A673 (cell line): ENCODE measurements around the gene ZNF541. TPM values are rescaled to one million over a fixed set of nuclear protein-coding genes. Genes with fewer than 3 reads are reported as not detected.

Experiments used
- BruUV-seq: library from RNA; stranded (reverse); fragments of 400-500 nt; replicated peaks from 2 replicates; lab custom pipeline; 2021; lab: Mats Ljungman, UMichigan
- CTCF ChIA-PET: fragments of 300-600 bp; sonication (Branson Sonifier 250); formaldehyde crosslinking; loops from one replicate; lab custom pipeline; 2022; ENCODE audit warnings: antibody characterized with exemption; lab: Charles Lee
- POLR2A ChIA-PET: fragments of 300-600 bp; sonication (Branson Sonifier 250); formaldehyde crosslinking; loops from one replicate; lab custom pipeline; 2022; ENCODE audit warnings: antibody characterized with exemption; ENCODE audit not compliant: low non-redundant PET; lab: Charles Lee
- DNase-seq: peaks from one replicate; pipeline ENCODE4 v3.0.0-alpha.2; 2015; ENCODE audit warnings: low spot score
- H3K27ac ChIP-seq: fragments of 200-600 bp; sonication (generic); 2 replicates; pipeline ENCODE4 v1.5.1; 2016; ENCODE audit warnings: mixed run types, low read depth, mild to moderate bottlenecking, mixed read lengths, antibody characterized with exemption, low read length; ENCODE audit not compliant: poor library complexity, severe bottlenecking
- H3K27me3 ChIP-seq: fragments of 200-600 bp; sonication (generic); replicated peaks from 2 replicates; pipeline ENCODE4 v1.6.1; 2017; ENCODE audit warnings: mixed run types, low read depth, mild to moderate bottlenecking, mixed read lengths, antibody characterized with exemption, low read length; ENCODE audit not compliant: insufficient read depth, poor library complexity
- H3K36me3 ChIP-seq: fragments of 200-600 bp; sonication (generic); 2 replicates; pipeline ENCODE4 v1.6.1; 2016; ENCODE audit warnings: mixed run types, mild to moderate bottlenecking, mixed read lengths, antibody characterized with exemption, low read length; ENCODE audit not compliant: insufficient read depth, poor library complexity, severe bottlenecking
- H3K4me1 ChIP-seq: fragments of 200-600 bp; sonication (generic); 2 replicates; pipeline ENCODE4 v1.6.1; 2017; ENCODE audit warnings: mixed run types, mild to moderate bottlenecking, mixed read lengths, antibody characterized with exemption, low read length; ENCODE audit not compliant: insufficient read depth, poor library complexity, severe bottlenecking
- H3K4me3 ChIP-seq: fragments of 200-600 bp; sonication (generic); 2 replicates; pipeline ENCODE4 v1.5.1; 2016; ENCODE audit warnings: low read depth, mixed run types, mild to moderate bottlenecking, mixed read lengths, low read length; ENCODE audit not compliant: poor library complexity, severe bottlenecking
- H3K9me3 ChIP-seq: fragments of 200-600 bp; sonication (generic); 2 replicates; pipeline ENCODE4 v1.6.1; 2016; ENCODE audit warnings: mixed run types, low read depth, mild to moderate bottlenecking, mixed read lengths, antibody characterized with exemption, low read length; ENCODE audit not compliant: poor library complexity, severe bottlenecking
- EZH2 ChIP-seq: fragments of 200-600 bp; sonication (generic); IDR thresholded peaks from 2 replicates; pipeline ENCODE4 v1.6.1; 2017; ENCODE audit warnings: borderline replicate concordance, low read depth, mild to moderate bottlenecking, mixed read lengths, antibody characterized with exemption, low read length; ENCODE audit not compliant: poor library complexity, severe bottlenecking
- intact Hi-C: fragments of 100-400 bp; cut with micrococcal nuclease; formaldehyde crosslinking; loops from one replicate; pipeline ENCODE4 v1.10.0; 2022; ENCODE audit not compliant: unreplicated experiment
- total RNA-seq: library from RNA; stranded (reverse); gene quantifications from 2 replicates; pipeline ENCODE4 v1.2.3, GENCODE V29; 2021
- TF ChIP-seq, protein P1 (sequence below): fragments of 300-800, 200-600 bp; sonication (generic); conservative IDR thresholded peaks from 2 replicates; pipeline ENCODE4 v1.5.1; 2017; ENCODE audit warnings: low read depth, mild to moderate bottlenecking, antibody characterized with exemption, low read length, moderate library complexity, mixed read lengths

The ZNF541 gene
- total RNA-seq, 1 experiment from 2014 or later, result not detected

DNA sequence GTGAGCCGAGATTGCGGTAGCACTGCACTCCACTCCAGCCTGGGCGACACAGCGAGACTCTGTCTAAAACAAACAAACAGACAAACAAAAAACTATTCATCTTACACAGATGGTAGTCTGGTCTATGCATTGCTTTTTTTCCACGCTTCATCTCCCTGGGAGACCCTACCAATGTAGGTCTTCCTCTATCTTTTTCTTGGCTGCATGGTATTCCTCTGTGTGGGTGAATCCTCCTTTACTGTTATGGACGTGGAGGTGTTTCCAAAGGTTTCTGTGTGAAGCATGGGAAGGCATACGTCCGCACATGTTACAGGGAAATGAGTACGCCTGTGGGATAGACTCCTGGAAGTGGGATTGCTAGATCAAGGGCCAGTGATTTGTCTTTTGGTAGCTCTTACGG is 41.6 kb upstream of the ZNF541 start:
- DNase-seq, result no peak
- Histone ChIP-seq H3K4me1 (peaks cover 29% of the 10 kb centered on the region), H3K27ac (no peak overlapping the region), H3K27me3 (no peaks in the 10 kb centered on the region), H3K4me3 (no peak overlapping the region), H3K36me3 (no peaks in the 10 kb centered on the region), H3K9me3 (no peaks in the 10 kb centered on the region)
- BruUV-seq, result no TSS peak
- intact Hi-C loops, result no loop called here
- CTCF ChIA-PET, result no interaction called here
- TF ChIP-seq EZH2, result no peak
- TF ChIP-seq, protein P1, sequence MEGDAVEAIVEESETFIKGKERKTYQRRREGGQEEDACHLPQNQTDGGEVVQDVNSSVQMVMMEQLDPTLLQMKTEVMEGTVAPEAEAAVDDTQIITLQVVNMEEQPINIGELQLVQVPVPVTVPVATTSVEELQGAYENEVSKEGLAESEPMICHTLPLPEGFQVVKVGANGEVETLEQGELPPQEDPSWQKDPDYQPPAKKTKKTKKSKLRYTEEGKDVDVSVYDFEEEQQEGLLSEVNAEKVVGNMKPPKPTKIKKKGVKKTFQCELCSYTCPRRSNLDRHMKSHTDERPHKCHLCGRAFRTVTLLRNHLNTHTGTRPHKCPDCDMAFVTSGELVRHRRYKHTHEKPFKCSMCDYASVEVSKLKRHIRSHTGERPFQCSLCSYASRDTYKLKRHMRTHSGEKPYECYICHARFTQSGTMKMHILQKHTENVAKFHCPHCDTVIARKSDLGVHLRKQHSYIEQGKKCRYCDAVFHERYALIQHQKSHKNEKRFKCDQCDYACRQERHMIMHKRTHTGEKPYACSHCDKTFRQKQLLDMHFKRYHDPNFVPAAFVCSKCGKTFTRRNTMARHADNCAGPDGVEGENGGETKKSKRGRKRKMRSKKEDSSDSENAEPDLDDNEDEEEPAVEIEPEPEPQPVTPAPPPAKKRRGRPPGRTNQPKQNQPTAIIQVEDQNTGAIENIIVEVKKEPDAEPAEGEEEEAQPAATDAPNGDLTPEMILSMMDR, result no peak
- POLR2A ChIA-PET, result no interaction called here

DNA sequence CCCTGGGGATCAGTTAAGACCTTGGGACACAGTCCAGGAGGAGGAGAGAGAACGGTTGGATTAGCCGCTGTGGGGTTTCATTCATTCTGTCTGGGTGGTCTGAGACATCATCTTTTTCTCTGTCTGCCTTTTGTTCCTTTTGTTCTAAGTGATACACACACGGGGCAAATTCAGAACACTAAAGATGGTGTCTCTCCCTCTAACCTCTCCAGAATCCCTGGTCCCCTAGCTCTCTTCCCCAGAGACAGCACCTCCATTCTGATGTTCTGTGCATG is 41.0 kb upstream of the ZNF541 start:
- ChIA-PET POLR2A (no interaction called here), CTCF (no interaction called here)
- Histone ChIP-seq H3K36me3 (no peaks in the 10 kb centered on the region), H3K9me3 (no peaks in the 10 kb centered on the region), H3K4me3 (no peak overlapping the region), H3K27ac (peak overlapping the region; percentile 66), H3K4me1 (peaks cover 29% of the 10 kb centered on the region), H3K27me3 (no peaks in the 10 kb centered on the region)
- no TSS peak for BruUV-seq
- TF ChIP-seq, protein P1, result no peak
- TF ChIP-seq EZH2, result no peak
- intact Hi-C loops, result no loop called here
- no peak for DNase-seq

DNA sequence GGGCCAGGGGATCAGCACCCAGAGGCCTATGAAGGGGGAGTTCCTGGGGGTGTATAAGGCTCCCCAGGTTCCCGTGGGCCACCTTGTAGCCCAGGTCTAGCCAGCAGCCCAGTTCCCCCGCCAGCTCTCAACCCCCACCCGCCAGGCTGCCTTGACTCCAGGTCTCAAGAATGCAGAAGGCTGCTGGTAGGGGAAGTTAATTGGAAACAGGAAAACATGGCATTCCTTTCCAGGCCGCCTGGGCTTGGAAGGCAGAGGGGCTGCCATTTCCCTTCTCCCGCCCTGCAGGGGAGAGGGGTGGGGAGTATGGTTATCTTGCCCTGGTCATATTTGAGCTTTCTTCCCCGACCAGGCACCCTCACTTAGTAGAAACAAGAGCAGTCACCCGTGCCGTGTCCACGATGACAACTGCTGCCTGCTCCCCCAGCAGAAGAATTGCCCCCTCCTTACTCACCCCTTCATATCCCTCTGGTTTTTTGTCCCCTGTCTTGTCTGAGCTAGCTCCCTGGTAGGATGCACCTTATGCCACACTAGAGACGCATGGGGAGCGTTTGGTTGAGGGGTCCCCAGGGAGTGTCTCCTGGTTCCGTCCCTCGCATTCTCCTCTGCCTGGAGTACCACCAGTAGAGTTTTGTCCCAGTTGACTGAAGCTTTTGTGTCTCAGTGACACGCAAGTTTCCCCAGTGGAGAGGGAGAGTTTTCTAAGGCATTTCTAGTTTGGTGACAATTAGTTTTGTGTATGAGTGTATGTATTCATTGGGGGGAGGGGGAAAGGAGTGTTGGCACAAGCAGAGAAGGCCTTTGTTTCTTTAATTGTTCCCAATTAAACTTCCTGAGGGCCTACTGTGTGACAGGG is 40.4 kb upstream of the ZNF541 start:
- peak; percentile 86 for DNase-seq
- H3K27me3 ChIP-seq, result no peaks in the 10 kb centered on the region
- H3K9me3 ChIP-seq, result no peaks in the 10 kb centered on the region
- TF ChIP-seq EZH2, result no peak
- TF ChIP-seq, protein P1, result no peak
- peak overlapping the region; percentile 66 for H3K27ac ChIP-seq
- intact Hi-C loops, result no loop called here
- CTCF ChIA-PET, result interaction anchor here (0.6 kb wide), 1 partner anchor 55 kb away, joined by 3 read pairs; no protein-coding TSS in a partner anchor
- H3K4me1 ChIP-seq, result peaks cover 29% of the 10 kb centered on the region
- H3K4me3 ChIP-seq, result peak overlapping the region; percentile 10
- no peaks in the 10 kb centered on the region for H3K36me3 ChIP-seq
- POLR2A ChIA-PET, result no interaction called here
- no TSS peak for BruUV-seq
